ENCODE results near the gene CCDC82.

CCDC82 gene

DNA sequence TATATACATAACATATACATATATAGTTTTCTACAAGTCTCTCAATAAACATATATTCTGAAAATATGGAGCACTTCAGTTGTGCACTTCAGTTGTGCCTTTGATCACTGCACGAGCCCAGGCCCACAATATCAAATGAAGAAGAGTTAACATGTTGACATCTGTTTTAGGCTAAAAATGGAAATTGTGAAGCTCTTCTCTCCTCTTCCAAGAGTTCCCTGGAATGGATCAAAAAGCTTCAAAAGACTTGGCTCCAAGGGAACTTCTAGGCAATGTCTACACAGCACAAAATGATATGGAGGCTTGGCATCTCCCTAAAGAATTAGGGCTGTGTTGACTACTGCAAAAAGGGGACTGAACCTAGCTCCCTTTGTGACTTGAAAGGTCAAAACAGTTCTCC lies 83.6 kb downstream of the CCDC82 start:
- no peak for DNase-seq

DNA sequence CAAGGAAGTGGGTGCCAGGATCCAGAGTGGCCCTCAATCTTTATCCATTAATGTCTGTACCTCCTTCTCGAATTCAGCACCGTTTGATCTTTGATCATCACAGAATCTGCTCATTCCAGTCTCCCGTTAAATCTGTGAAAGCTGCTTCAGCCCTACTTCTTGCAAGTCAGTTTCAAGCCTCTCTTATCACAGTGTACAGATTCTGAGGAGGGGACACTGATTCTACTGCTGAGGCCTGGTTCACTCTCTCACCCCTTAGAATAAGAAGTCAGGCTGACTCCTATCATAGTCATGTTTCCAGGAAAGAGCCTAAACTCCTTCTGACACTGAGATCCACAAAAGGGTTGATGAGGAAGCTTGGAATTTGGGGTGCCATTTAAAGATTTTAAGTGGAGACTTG lies 85.7 kb downstream of the CCDC82 start:
- DNase-seq: no peak

DNA sequence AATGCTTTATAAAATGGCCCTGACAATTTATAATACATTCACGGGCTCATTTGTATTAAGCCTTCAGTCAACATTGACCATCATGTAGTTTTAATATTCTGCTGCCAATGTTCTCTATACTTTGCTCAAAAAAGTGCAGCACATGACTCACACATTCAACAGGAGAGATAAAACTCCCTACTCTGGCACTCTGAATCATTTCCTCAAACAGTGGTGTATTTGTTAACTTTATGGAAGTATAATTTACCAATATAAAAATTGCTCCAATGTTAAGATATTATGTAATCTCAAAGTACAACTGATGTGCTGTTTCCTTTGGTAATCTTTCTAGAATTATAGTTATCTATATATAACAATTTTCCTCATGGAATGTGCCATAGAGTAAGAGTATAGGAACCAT lies 86.6 kb downstream of the CCDC82 start:
- DNase-seq: no peak
